Tongue (tissue), 2 donors: Measurements from ENCODE around the gene VIT. TPM values are rescaled to one million over a fixed set of nuclear protein-coding genes. Genes with fewer than 3 reads are reported as not detected.

Experiments
- DNase-seq: peaks from one replicate; pipeline ENCODE4 v3.0.0-alpha.2; 2015
- total RNA-seq: library from RNA; depleted of rRNA; stranded (reverse); fragments of >200 nt; gene quantifications from one replicate; pipeline ENCODE4 v1.2.3, GENCODE V29; 2014

Gene VIT
- total RNA-seq, 1 donor from 2014 or later: 23.1 TPM

DNA sequence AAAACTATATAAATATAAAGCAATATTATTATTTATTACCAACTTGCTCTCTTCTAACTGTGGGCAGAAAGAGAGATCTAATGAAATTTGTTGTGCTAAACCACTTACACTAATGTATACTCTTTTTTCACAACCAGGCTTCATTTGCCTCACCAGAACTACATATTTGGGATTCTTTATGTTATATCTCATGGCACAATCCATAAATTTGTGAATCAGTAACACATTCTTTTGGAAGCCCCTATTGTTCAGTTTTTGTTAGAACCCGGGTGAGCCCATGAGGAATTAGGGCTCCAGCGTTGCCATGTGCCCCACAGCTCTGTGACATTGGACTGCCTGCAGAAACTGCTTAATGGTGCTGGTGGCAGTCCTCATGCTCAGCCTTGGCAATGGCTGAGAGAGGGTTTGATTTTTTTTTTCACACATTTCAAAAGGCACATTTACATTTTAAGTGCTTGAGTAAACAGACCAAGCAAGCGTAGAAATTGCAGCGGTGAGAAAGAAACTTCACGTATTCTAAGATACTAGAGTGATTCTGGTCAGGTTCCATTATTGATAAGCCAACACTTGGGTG, 15.3 kb downstream of the VIT start:
- DNase-seq: no peak

DNA sequence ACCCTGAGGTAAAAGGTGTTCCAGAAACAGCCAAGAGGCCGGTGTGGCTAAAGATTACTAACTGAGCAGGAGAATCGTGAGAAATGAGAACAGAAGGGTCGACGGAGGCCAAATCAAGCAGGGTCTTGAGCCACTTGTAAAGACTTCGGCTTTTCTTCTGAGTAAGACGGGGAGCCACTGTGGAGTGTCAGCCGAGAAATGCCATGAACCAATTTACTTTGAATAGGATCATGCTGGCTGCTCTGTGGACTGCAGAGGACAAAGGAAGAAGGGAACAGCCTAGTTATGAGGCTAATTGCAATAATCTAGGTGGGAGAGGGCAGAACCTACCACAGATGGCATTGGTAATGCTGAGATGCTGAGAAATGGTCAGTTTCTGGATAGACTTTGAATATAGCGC, 16.8 kb downstream of the VIT start:
- DNase-seq: no peak

- DNase-seq: peak; percentile 14
Measured at GRCh38 chr2:36716111-36716510, 19.6 kb downstream of the VIT start.

DNA sequence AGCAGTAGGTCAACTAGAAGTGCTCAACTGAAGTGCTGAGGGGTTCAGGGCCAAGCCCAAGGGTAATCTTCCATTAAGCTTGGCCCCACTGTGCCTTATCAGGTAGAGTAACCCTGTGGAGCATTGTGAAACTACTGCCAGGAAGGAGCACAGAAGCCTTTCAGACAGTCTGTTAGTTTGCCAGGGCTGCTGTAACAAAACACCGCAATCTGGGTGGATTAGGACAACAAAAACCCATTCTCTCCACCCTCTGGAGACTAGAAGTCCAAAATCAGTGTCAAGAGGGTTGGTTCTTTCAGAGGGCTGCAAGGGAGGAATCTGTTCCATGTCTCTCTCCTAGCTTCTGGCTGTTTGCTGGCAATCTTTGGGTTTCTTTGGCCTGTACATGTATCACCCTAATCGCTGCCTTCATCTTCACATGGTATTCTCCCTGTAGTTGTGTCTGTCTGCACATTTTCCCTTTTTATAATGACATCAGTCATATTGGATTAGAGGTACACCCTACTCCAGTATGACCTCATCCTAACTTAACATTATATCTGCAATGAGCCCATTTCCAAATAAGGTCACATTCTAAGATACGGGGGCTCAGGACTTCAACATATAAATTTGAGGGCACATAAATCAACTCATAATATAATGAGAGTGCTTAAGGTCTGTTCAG, 21.2 kb downstream of the VIT start:
- DNase-seq: no peak

GRCh38 chr2:36727550-36727949, 31.0 kb downstream of the VIT start:
- no peak for DNase-seq

DNA sequence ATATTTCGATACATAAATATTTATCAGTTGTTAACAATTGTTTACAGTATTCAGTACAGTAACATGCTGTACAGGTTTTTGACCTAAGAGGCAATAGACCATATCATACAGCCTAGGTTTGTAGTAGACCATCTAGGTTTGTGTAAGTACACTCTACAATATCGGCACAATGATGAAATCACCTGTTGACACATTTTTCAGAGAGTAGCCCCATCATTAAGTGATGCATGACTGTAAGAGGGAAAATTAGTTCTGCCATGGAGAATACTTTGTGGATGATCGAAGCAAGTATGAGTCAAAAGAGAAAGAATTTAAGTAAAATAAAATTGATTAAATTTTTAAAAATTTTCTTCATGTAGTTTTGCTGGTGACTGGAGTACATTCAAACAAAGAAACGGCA, 32.6 kb downstream of the VIT start:
- DNase-seq: no peak

DNA sequence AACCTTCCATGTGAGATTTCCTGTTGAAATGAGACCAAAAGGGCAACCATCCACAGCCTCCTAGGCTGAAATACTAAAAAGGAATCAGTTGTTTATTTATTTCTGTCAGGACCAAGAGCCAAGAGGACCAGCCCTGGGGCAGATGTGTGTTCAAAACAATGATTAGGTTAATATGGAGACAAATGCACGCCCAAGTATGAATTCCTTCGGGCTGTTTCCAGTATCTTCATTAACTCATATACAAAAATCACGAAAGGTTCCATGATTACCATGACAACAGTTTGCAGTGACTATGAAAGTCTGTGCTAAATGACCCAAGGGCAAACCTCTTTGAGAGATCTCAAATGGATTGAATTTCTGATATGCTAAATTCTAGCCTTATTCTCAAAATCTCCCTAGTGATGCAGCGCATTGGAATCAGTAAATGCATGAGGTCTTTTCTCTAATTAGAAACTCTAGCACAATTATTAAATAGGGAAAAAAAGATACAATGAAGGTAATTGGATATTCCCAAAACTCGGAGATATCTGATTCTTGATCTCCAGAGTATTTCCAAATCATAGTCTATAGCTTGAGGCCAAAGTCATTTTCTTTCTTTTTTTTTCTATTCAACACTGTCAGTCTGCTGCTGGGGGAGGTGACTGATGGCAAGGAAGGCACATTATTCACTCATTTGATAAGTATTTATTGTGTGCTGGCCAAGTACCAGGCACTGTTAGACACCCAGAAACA, 35.6 kb downstream of the VIT start:
- peak; percentile 73 for DNase-seq

DNA sequence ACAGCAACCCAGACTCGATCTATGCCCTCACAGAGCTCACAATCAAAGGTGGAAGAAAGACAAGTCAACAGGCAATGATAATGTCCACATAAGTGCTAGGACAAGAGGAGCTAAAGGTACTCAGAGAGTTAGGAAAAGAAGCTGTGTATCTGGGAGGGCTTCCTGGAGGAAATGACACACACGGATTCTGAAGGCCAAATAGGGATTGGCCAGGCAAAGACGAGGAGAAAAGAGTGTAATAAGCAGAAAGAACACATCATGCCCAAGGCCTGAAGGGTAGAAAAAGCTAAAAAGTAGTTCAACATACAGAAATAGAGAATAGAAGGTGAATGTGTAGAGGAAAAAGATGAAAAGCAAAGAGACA, 36.1 kb downstream of the VIT start:
- no peak for DNase-seq

- no peak for DNase-seq
Measured at GRCh38 chr2:36733215-36733614, 36.7 kb downstream of the VIT start.

DNA sequence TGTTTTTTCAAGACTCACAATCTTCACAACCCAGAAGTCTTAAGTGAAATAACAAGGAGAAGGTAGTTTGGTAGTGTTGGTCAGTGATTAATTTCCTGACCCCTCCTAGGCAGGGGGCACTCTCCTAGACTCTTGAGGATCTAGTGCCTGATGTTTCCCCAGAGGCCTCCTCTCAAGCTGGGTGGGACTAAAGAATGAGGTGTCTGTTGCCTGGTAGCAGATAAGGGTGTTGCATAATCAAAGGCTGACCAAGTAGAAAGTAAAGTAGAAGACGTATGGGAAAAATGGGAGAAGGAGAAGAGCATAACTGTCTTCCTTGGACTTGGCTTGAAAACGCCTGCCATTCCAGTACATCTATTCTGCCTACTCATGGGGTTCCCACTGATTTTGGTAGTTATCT, 37.8 kb downstream of the VIT start:
- DNase-seq: no peak

GRCh38 chr2:36737131-36737750, 40.7 kb downstream of the VIT start:
- DNase-seq: no peak

- peak; percentile 37 for DNase-seq
Measured at GRCh38 chr2:36740061-36740460, 43.6 kb downstream of the VIT start.

DNA sequence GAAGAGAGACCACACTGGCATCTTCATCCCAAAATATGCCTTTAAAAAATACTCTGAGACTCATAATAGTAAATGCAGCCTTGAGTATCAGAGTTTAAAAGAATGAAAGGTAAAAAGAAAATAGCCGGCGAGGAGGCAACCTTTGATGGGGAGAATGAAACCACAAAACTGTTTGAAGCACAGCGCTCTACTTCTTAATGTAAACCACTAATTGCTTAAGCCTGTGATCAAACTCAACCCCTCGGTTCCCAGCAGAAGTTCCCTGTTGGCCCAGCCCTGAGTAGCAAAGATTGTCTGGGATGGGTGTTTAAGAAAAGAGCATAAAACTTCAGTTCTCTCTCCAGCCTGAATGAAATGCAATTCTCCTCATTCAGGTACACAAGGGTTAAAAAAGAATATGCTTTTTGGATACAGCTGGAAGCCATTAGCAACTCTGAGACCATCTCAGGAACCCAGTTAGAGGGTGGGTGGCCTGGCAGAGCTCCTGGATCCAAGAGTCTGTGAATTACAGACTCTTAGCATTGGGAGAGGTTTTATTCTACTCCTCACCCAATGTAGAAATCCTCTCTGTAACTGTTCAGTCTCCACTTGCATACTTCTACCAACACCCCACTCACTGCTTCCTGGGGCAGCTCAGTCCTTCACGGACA, 44.8 kb downstream of the VIT start:
- peak; percentile 55 for DNase-seq

DNA sequence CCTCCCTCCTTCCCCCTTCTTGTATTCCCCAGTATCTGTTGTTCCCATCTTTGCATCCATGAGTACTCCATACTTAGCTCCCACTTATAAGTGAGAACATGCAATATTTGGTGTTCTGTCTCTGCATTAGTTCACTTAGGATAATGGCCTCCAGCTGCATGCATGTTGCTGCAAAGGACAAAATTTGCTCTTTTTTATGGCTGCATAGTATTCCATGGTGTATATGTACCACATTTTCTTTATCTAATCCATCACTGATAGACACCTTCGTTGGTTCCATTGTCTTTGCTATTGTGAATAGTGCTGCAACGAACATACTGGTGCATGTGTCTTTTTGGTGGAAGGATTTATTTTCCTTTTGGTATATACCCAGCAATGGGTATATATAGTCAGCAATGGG, 47.4 kb downstream of the VIT start:
- DNase-seq: no peak

DNA sequence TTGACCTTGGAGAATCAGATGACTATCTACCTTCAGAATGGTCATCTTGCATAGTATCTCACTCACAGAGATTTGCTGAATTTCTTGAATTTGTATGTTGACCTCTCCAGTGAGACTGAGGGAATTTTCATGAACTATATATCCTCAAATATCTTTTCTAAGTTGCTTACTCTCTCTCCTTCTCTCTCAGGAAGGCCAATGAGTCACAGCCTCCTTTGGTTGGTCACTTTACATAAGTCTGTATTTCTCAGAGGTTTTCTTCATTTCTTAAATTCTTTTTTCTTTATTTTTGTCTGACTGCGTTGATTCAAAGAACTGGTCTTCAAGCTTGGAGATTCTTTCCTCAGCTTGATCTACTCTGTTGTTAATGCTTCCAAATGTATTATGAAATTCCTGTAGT, 51.7 kb downstream of the VIT start:
- no peak for DNase-seq

- no peak for DNase-seq
Measured at GRCh38 chr2:36750101-36750500, 53.6 kb downstream of the VIT start.

DNA sequence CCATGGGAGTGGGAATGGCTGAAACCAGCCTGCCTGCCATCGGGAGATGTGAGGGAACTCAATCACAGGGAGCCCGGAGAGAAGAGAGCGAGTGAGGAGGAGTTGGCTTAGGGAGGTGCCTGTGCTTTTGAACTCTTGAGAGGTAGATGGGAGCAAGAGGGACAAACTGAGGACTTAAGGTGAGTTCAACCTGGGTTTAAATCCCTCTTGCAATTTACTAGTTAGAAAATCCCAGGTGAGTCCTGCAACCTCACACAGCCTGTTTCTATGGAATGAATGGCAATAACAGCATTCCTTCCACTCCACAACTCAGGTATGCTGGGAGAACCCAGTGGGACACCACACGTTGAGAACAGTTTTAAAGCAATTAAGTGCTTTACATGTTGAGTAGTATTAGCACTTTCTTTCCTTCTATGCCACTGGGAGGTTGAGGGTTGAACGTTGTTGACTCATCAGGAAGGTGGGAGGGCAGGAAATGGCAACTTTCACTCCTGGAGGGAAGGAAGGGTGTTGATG, 57.3 kb downstream of the VIT start:
- no peak for DNase-seq

DNA sequence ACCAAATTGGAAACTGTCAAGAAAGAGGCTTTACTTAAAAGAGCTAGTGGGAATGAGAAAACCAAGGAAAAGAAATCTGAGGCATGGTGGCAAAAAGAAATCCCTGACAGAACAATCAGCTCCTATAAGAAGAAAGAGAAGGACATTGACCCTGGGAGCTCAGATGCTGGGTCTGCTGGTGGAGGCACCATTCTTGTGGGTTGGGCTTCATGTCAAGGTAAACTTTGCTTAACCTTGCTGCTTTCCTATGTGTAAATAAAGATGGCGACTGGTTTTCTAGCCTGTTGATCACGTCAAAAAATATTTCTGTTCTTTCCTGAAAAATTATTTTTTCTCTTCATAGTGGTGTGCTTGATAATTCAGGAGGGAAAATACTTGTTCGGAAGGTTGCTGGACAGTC, 58.1 kb downstream of the VIT start:
- DNase-seq: no peak

DNA sequence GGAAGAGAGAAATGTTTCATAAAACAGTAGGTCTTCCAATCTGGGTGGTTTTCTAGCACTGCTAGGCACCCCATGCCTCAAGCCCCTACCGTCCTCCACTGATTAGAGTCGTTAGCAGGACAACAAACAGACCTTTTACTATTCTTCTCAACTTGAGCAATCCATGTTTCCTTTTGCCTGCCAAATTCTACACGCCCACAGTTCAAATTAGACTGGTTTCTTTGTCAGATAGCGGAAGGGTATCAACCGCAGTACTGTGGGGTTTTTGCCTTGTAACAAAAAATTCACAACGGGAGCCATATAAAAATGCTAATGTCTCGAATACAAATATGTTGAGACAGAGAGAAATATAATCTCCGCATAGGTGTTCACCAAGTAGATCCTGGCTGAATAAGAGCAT, 59.9 kb downstream of the VIT start:
- no peak for DNase-seq

GRCh38 chr2:36762764-36763490, 66.4 kb downstream of the VIT start:
- no peak for DNase-seq

DNA sequence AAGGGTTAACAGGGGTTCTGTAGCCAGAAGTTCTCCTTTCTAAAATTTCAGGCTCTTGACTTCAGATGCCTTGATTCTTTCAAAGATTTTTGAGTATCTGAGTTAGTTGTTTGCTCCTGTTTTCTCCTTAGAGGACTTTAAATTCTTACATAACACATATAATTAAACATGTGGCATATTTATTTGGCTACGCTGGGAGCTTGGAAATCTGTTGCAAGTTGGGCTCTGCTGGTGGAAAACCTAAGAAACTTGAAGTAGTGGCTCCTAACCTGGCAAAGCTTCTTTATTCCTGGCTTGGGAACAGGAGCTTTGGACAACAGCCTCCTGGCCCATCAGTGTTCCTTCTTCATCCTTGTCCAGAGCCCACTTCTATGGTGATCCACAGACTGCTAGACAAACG, 72.6 kb downstream of the VIT start:
- DNase-seq: no peak
